Glomerular visceral epithelial cell (primary cell): ENCODE measurements around the gene LIFR.
A peak's percentile ranks its signal among the peaks of the same experiment; 100 is the strongest.

Experiments used
- DNase-seq: peaks from one replicate; pipeline ENCODE4 v3.0.0-alpha.2; 2016; ENCODE audit errors: extremely low spot score

Gene LIFR

GRCh38 chr5:38465702-38466423, 90.6 kb downstream of the LIFR start:
- DNase-seq, result no peak

- no peak for DNase-seq
These were observed 91.4 kb downstream of the LIFR start for GRCh38 chr5:38465061-38465460.

GRCh38 chr5:38463634-38464521, 92.6 kb downstream of the LIFR start:
- peak; percentile 90 for DNase-seq

GRCh38 chr5:38462976-38463633, 93.3 kb downstream of the LIFR start:
- no peak for DNase-seq

- no peak for DNase-seq
These were observed 98.3 kb downstream of the LIFR start for GRCh38 chr5:38458174-38458573.

- DNase-seq, result no peak
These were observed 99.6 kb downstream of the LIFR start for GRCh38 chr5:38456657-38457399.

- DNase-seq, result no peak
These were observed 100.6 kb downstream of the LIFR start for GRCh38 chr5:38455796-38456330.

GRCh38 chr5:38453921-38454320, 102.5 kb downstream of the LIFR start:
- DNase-seq, result no peak

- no peak for DNase-seq
These were observed 102.9 kb downstream of the LIFR start for GRCh38 chr5:38453506-38453905.

- DNase-seq, result no peak
These were observed 104.2 kb downstream of the LIFR start for GRCh38 chr5:38452201-38452600.

- no peak for DNase-seq
These were observed 105.2 kb downstream of the LIFR start for GRCh38 chr5:38451074-38451725.

GRCh38 chr5:38450627-38451026, 105.8 kb downstream of the LIFR start:
- DNase-seq, result no peak

GRCh38 chr5:38448568-38449350, 107.7 kb downstream of the LIFR start:
- DNase-seq, result no peak

GRCh38 chr5:38447786-38448185, 108.7 kb downstream of the LIFR start:
- DNase-seq, result no peak

GRCh38 chr5:38447056-38447455, 109.4 kb downstream of the LIFR start:
- no peak for DNase-seq

- no peak for DNase-seq
These were observed 110.4 kb downstream of the LIFR start for GRCh38 chr5:38446029-38446522.

- DNase-seq, result no peak
These were observed 110.9 kb downstream of the LIFR start for GRCh38 chr5:38445374-38446028.

GRCh38 chr5:38443390-38443789, 113.1 kb downstream of the LIFR start:
- DNase-seq, result no peak

GRCh38 chr5:38442247-38442573, 114.2 kb downstream of the LIFR start:
- no peak for DNase-seq
